ENCODE data around the gene SLC25A42.
"Not testable (repeated sequence)": the region's sequence is repeated elsewhere in the genome, so short reads cannot be mapped to it uniquely, and the experiment has no call there.

Gene SLC25A42

DNA sequence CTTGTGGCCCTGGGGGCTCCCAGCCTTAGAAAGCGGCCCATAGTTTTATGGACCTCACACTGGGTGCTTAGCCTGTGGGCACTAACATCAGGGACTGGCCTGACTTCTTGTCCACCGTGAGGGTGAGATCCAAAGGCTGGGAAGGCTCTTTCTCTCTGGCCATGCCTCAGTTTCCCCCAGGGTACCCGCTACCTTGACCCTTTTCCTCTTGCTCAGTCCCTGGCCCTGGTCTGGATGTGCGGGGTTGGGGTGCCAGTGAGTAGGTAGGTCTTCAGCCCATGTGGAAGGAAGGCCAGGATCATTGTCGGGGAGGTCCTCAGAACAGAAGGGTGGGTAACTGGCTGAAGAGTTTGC, 76.1 kb downstream of the SLC25A42 start:
- no peak for DNase-seq

DNA sequence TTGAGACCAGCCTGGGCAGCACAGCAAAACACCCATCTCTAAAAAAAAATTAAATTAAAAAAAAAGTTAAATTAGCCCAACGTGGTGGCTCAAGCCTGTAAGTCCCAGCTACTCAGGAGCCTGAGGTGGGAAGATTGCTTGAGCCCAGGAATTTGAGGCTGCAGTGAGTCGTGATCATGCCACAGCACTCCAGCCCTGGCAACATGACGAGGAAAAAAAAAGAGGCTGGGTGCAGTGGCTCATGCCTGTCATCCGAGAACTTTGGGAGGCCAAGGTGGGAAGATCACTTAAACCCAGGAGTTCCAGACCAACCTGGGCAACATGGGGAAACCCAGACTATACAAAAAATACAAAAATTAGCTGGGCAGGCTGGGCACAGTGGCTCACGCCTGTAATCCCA, 76.7 kb downstream of the SLC25A42 start:
- DNase-seq, result no peak

DNA sequence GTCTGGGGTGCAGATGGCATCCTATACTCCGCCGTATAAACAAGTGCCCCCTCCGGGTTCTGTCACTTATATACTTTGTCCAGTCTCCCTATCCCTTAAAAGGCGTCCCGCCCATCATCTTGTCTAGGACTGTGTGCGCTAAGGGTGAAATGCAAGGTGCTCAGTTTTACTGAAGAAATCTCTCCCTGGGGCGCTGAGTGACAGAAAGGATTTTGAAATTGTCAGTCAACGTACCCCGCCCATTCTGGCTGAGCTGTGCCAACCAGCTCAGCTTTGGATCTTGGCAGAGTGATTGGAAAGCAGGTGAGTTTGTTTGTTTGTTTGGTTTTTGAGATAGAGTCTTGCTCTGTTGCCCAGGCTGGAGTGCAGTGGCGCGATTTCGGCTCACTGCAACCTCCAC, 78.6 kb downstream of the SLC25A42 start:
- DNase-seq, result no peak

GRCh38 chr19:19145281-19145680, 81.5 kb downstream of the SLC25A42 start:
- no peak for DNase-seq

DNA sequence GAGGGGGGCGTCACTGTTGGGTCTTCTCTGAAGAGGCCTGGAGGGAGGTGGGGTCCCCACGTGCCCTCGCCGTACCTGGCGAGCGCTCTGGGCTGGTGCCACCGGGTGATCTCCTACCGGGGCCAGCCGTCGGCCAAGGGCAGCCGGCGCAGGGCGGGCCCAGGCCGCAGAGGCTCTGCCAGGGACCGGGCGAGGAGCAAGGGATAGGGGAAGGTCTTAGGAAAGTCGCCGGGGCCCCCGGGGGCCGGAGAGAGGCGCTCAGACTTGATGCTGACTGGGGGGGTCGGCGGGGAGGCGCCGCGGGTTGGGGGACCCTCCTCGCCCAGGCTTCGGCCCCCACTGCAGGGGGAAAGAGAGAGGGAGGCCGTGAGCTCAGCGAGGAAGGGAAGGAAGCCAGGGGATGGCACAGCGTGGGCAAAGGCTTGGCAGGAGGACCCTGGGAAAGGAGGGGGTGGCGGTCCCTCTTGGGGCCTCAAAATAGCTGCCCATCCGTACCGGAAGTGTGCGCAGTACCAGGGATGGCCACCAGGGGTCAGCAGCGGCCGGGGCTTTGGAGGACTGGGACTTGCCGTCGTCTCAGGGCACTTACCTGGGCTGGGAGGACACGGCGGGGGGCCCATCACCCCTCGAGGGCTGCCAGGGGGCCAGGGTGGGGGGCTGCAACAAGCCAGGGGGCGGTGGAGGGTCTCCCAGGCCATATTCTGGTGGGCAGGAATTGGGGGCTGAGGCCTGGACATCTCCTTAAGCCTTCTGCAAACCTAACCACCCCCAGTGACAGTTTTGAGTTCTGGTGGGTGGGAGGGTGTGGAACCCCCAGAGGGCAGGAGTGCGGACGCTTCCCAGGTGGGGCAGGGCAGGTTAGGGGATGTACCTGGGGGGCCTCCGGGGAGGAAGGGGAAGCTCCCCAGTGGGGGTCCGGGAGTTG, 82.2 kb downstream of the SLC25A42 start:
- peak; percentile 1 for DNase-seq

DNA sequence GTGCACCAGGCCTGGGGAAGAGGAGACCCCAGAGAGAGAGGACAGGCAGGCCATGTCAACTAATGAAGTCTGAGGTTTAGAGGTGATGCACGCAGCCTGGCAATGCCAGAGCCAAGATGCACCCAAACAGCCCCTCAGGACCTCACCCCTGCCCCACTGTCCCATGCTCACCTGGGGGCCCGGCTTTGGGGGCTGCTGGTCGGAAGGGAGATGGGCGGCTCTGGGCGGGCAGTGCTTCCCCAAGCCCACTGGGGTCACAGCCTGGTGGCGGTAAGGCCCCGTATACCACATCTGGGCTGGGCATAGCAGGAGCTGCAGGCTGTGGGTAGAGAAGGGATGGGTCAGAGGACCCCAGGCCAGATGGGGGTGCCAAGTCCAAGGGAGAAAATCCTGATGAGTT, 83.1 kb downstream of the SLC25A42 start:
- no peak for DNase-seq

DNA sequence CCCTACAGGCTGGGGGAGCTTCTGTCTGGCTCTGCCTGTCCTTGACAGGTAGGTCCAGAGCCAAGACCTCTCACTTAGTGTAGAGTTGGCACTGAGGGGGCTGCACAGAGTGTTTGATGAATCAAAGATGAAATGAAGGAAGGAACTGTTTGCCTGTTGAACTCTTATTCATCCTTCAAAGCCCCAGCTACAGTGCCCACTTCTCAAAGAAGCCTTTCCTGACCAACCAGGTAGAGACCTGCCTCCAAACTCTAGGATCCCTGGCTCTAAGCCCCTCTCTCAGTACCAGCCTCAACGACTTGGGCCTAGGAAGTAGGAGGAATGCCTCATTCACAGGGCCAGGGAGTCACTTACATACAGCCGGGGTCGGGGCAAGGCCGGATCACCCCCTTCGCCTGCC, 83.5 kb downstream of the SLC25A42 start:
- no peak for DNase-seq

- not testable (repeated sequence) for DNase-seq
Observed at GRCh38 chr19:19148504-19148903, 84.7 kb downstream of the SLC25A42 start.

DNA sequence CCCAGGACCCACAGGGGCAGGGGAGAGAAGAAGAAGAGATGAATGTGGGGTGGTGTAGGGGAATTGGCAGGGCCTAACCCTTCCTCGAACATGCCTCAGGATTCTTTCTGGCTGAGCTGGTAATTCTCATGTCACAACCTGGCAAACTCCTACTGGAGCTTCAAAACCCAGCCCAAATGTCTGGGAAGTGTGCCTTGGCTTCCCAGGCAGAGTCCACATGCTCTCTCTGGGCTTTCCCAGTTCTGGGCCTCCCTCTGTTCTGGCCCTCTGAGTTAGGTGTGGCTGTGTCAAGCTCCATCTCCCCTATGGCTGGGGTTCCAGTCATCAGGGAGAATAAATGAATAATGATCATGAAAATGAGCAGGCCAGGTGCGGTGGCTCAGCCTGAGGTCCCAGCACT, 85.6 kb downstream of the SLC25A42 start:
- no peak for DNase-seq

DNA sequence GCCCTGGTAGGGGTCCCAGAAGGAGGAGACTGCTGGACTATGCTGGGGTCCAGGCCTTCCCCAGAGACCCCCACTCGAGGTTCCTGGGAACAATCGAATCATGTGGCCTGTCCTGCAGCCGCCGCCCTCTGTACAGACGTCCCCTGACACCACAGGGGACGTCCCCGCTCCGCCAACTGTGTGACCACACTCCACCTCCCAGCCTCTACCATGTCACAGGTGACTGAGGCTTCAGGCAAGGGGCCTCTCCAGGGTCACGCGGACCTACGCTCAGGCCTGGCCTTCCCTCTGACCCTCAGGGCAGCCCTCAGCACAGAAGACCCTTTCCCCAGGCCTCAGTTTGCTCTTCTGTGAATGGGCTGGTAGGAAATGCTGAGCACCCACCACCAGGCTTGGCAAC, 87.6 kb downstream of the SLC25A42 start:
- DNase-seq, result no peak

- no peak for DNase-seq
Observed at GRCh38 chr19:19152668-19153384, 89.0 kb downstream of the SLC25A42 start.

- DNase-seq, result no peak
Observed at GRCh38 chr19:19154768-19155494, 91.1 kb downstream of the SLC25A42 start.

- no peak for DNase-seq
Observed at GRCh38 chr19:19155495-19156219, 91.9 kb downstream of the SLC25A42 start.

DNA sequence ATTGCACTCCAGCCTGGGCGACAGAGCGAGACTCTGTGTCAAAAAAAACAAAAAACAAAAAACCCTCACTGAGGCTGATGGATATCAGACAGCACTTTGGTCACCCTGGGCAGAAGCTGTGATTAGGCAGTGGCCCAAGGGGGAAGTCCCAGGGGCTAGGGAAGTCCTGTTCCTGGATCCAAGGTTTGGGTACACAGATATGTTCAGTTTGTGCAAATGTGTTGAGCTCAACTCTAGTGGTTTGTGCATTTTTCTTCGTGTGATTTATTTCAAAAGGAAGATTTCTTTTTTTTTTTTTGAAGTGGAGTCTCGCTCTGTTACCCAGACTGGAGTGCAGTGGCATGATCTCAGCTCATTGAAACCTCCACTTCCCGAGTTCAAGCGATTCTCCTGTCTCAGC, 94.0 kb downstream of the SLC25A42 start:
- no peak for DNase-seq

DNA sequence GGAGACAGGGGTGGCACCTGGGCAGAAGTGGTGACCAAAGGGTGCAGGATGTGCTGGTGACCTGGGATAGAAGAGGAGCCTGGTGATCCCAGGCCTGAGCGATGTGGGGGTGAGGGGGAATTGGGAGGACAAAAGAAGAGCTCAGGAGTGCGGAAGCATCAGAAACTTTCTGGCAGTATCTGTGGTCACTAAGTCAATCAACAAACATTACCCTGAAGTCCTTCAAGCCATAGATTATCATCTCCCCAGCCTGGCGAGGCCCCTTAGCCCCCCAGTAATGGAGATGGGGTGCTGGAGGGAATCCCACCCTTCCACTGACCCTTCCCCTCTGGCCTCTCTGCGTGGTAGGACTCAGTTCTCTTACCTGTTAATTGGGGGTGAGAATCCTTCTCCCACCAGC, 95.7 kb downstream of the SLC25A42 start:
- no peak for DNase-seq

GRCh38 chr19:19160461-19161035, 96.8 kb downstream of the SLC25A42 start:
- no peak for DNase-seq

DNA sequence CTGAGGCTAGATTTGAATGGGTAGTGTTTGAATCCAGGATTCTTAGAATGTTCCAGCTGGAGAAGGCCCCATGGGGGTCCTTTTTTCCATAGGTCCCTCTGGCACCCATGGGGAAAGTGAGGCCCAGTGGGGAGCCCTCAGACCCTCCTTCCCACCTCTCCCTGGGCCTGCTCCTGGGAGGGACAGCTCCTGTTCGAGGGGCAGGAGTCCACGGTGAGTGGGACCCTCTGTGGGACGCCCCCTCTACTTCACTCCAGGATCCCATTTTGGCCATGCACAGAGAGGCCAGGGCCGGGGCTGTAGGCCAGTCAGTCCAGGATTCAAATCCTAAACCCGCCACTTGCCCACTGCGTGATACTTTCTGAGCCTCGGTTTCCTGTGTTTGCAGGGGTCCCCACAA, 98.7 kb downstream of the SLC25A42 start:
- no peak for DNase-seq

All from NCI-H2081 treated with DMSO at 0.1 percent for 48 hours (cell line).